Measurements from ENCODE around the gene LYRM2. TPM values are rescaled to one million over a fixed set of nuclear protein-coding genes. Genes with fewer than 3 reads are reported as not detected.

LYRM2 gene
- total RNA-seq, 1 experiment from 2014 or later, result 26.3 TPM

DNA sequence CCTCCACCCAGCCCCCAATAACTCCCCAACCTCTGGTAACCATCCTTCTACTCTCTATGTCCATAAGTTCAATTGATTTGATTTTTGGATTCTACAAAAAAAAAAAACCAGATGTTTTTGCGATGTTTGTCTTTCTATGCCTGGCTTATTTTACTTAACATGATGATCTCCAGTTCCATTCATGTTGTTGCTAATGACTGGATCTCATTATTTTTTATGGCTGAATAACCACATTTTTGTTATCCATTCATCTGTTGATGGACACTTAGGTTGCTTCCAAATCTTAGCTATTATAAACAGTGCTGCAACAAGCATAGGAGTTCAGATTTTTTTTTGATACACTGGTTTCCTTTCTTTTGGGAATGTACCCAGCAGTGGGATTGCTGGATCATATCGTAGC is 98.8 kb downstream of the LYRM2 start:
- ChIA-PET POLR2A (no interaction called here), RAD21 (ENCODE audit: low non-redundant PET in 1 of 2, low total read pairs in 2 of 2, uncharacterized antibody in 2 of 2, unreplicated experiment in 2 of 2) (no interaction called here), CTCF (no interaction called here)
- DNase-seq (ENCODE audit: low read depth, low spot score) (no peak), ATAC-seq (no peak)
- no peaks in the 10 kb centered on the region for H3K4me1 ChIP-seq (ENCODE audit: control insufficient read depth in 1 of 2, insufficient read depth in 2 of 2, low read length in 2 of 2)
- no peak overlapping the region for H3K9ac ChIP-seq (ENCODE audit: low read length)
- H2AFZ ChIP-seq (ENCODE audit: low read depth, low read length, poor library complexity, severe bottlenecking), result no peak overlapping the region
- no peaks in the 10 kb centered on the region for H4K20me1 ChIP-seq (ENCODE audit: insufficient read depth)
- no peaks in the 10 kb centered on the region for H3K36me3 ChIP-seq (ENCODE audit: control insufficient read depth in 1 of 2, insufficient read depth in 2 of 2, low read length in 2 of 2)
- H3K9me2 ChIP-seq (ENCODE audit: insufficient read depth), result no peaks in the 10 kb centered on the region
- intact Hi-C loops (cut with micrococcal nuclease), result no loop called here
- no peaks in the 10 kb centered on the region for H3K9me3 ChIP-seq (ENCODE audit: control insufficient read depth in 1 of 2, insufficient read depth in 1 of 2, low read depth in 1 of 2, low read length in 2 of 2)
- no peak for TF ChIP-seq CEBPB (IDR thresholded peaks at IDR 0.05; ENCODE audit: low read depth)
- no peak for TF ChIP-seq RAD21 (IDR thresholded peaks at IDR 0.05; ENCODE audit: low read depth)
- no peak for TF ChIP-seq FOSL1 (IDR thresholded peaks at IDR 0.05; ENCODE audit: low read depth)
- no peak for TF ChIP-seq CBX3 (IDR thresholded peaks at IDR 0.05; ENCODE audit: low read depth)
- TF ChIP-seq ZFX (IDR thresholded peaks at IDR 0.05), result no peak
- TF ChIP-seq TCF7L2 (IDR thresholded peaks at IDR 0.05; ENCODE audit: borderline replicate concordance, extremely low read depth, insufficient read depth, insufficient read length), result no peak
- TF ChIP-seq ZNF274 (IDR thresholded peaks at IDR 0.05; ENCODE audit: low read depth, low read length), result no peak
- TF ChIP-seq POLR2A (IDR thresholded peaks at IDR 0.05; ENCODE audit: borderline replicate concordance, extremely low read depth, insufficient read depth, insufficient read length), result no peak
- TF ChIP-seq CTCF (IDR thresholded peaks at IDR 0.05 in 2 of 3, conservative IDR thresholded peaks at IDR 0.05 in 1 of 3; ENCODE audit: borderline replicate concordance in 1 of 3, insufficient read depth in 1 of 3, low read depth in 2 of 3, low read length in 2 of 3), result no peak
- no peaks in the 10 kb centered on the region for H3K27me3 ChIP-seq (ENCODE audit: insufficient read depth, low read length)
- H3K79me2 ChIP-seq (ENCODE audit: insufficient read depth, low read length), result no peaks in the 10 kb centered on the region
- H3K4me2 ChIP-seq (ENCODE audit: low read length), result no peak overlapping the region
- no peak overlapping the region for H3K27ac ChIP-seq (ENCODE audit: low read depth, low read length)
- no TSS peak for BruUV-seq (replicated peaks)
- H3K4me3 ChIP-seq (replicated peaks in 1 of 2; ENCODE audit: low read depth in 1 of 2, low read length in 2 of 2), result no peak overlapping the region

- intact Hi-C loops (cut with micrococcal nuclease), result no loop called here
- ChIA-PET RAD21 (ENCODE audit: low non-redundant PET in 1 of 2, low total read pairs in 2 of 2, uncharacterized antibody in 2 of 2, unreplicated experiment in 2 of 2) (no interaction called here), POLR2A (no interaction called here), CTCF (no interaction called here)
- Histone ChIP-seq H3K27ac (ENCODE audit: low read depth, low read length) (no peak overlapping the region), H3K36me3 (ENCODE audit: control insufficient read depth in 1 of 2, insufficient read depth in 2 of 2, low read length in 2 of 2) (no peaks in the 10 kb centered on the region), H3K4me2 (ENCODE audit: low read length) (no peak overlapping the region), H3K9me3 (ENCODE audit: control insufficient read depth in 1 of 2, insufficient read depth in 1 of 2, low read depth in 1 of 2, low read length in 2 of 2) (no peaks in the 10 kb centered on the region), H3K4me1 (ENCODE audit: control insufficient read depth in 1 of 2, insufficient read depth in 2 of 2, low read length in 2 of 2) (no peaks in the 10 kb centered on the region), H3K79me2 (ENCODE audit: insufficient read depth, low read length) (no peaks in the 10 kb centered on the region), H3K4me3 (replicated peaks in 1 of 2; ENCODE audit: low read depth in 1 of 2, low read length in 2 of 2) (no peak overlapping the region), H3K9ac (ENCODE audit: low read length) (no peak overlapping the region), H2AFZ (ENCODE audit: low read depth, low read length, poor library complexity, severe bottlenecking) (no peak overlapping the region), H4K20me1 (ENCODE audit: insufficient read depth) (no peaks in the 10 kb centered on the region), H3K9me2 (ENCODE audit: insufficient read depth) (no peaks in the 10 kb centered on the region), H3K27me3 (ENCODE audit: insufficient read depth, low read length) (no peaks in the 10 kb centered on the region)
- DNase-seq (ENCODE audit: low read depth, low spot score) (no peak), ATAC-seq (no peak)
- BruUV-seq (replicated peaks), result no TSS peak
- TF ChIP-seq CTCF (IDR thresholded peaks at IDR 0.05 in 2 of 3, conservative IDR thresholded peaks at IDR 0.05 in 1 of 3; ENCODE audit: borderline replicate concordance in 1 of 3, insufficient read depth in 1 of 3, low read depth in 2 of 3, low read length in 2 of 3), result 0 out of 6 replicates have a peak, but pooled peaks of 1 of the 3 experiments have one; percentile 5
- no peak for TF ChIP-seq MAX (IDR thresholded peaks at IDR 0.05)
These were observed 102.3 kb downstream of the LYRM2 start for GRCh38 chr6:89536231-89536630.

All from HCT116 (cell line).